ENCODE data around the gene ZCCHC14. TPM values are rescaled to one million over a fixed set of nuclear protein-coding genes. Genes with fewer than 3 reads are reported as not detected.

The ZCCHC14 gene
- total RNA-seq, 3 donors from 2014 or later: 14.7 to 18.0 (median 15.9) TPM

DNA sequence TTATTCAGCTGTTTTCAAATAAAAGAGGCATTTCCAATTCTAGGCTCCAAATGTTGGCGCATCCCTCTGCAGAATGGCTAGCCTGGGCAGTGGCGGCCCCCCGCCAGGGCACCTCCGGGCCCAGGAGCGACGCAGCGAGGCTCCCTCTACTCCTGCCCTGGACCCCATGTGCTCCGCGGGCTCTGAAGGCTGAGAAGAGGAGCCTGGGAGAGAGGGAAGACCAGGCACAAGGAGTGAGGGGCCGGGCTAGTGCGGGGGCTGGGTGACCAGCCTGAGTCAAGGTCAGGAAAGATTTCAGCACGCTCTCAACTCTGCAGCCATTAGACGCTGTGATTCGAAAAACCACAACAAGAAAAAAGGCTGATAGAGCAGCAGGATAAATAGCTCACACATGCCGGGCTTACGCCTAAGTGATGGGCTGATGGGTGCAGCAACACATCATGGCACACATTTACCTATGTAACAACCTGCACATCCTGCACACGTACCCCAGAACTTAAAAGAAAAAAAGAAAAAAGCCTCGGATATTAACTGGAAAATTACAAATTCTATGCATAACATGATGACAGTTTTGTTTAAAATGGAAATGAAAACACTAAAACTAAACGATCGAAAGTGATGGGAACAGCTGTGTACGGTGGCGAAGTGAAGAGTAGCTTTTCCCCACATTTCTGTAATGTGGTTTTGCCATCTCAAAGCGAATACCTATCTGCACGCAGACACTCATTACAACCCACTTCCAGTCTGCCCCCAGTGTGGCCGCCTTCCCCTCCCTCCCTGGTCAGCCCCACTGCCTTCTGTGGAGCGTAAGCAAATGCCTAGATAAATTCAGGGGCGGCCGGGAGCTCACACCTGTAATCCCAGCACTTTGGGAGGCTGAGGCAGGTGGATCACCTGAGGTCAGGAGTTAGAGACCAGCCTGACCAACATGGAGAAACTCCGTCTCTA, 56.3 kb downstream of the ZCCHC14 start:
- DNase-seq: no peak
- peak; percentile 86 to 87 for ATAC-seq
- H3K9me3 Mint-ChIP-seq: no peaks in the 10 kb centered on the region
- H3K27me3 Mint-ChIP-seq (ENCODE audit: low read depth): no peaks in the 10 kb centered on the region
- peaks cover 7% of the 10 kb centered on the region for H3K36me3 Mint-ChIP-seq (ENCODE audit: insufficient read depth)
- H3K4me1 Mint-ChIP-seq (ENCODE audit: low read depth): peaks cover 23% of the 10 kb centered on the region
- H3K4me3 Mint-ChIP-seq: peak overlapping the region; percentile 44

DNA sequence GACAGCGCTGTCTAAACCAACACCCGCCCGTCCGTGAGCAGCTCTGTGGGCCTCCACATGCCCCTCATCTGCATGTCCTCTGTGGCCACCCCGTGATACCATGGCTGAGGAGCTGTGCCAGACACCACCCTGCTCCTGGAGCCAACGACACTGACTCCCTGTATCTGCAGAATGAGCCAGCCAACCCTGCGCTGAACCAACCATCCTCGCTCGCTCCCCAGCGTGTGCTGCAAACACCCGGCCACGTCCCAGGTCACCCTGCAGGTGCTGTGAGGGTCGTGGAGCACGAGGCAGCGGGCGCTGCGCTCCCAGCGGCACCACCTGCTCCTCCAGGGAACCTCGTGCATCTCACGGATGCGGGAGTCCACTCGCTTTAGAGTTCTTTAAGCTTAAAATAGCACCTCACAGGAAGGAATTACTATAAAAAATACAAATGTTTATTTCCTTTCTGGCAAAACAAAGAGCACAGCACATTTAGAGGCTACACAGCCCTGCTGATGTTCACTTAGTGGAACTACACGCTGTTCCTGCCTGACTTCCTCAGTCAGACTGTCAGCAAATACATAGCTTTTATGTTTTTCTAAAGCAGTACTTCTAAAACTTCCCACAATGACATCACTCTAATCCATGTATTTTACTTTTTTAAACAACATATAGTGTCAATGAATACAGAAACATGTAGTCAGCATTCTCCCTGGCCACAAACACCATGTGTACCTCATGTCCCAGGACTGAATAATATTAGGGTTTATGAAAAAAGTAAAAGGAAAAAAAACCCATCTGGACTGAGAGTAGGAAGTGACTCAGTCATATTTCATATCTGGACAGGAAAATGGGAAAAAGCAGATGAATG, 57.2 kb downstream of the ZCCHC14 start:
- H3K27me3 Mint-ChIP-seq (ENCODE audit: low read depth): no peaks in the 10 kb centered on the region
- H3K4me3 Mint-ChIP-seq: no peak overlapping the region
- ATAC-seq (peak; percentile 11 to 16), DNase-seq (no peak)
- H3K36me3 Mint-ChIP-seq (ENCODE audit: insufficient read depth): peaks cover 4% of the 10 kb centered on the region
- no peaks in the 10 kb centered on the region for H3K9me3 Mint-ChIP-seq
- peaks cover 23% of the 10 kb centered on the region for H3K4me1 Mint-ChIP-seq (ENCODE audit: low read depth)

GRCh38 chr16:87434146-87434667, 58.6 kb downstream of the ZCCHC14 start:
- DNase-seq (no peak), ATAC-seq (no peak)
- H3K4me1 Mint-ChIP-seq (ENCODE audit: low read depth): peaks cover 23% of the 10 kb centered on the region
- no peak overlapping the region for H3K4me3 Mint-ChIP-seq
- H3K36me3 Mint-ChIP-seq (ENCODE audit: insufficient read depth): peaks cover 10% of the 10 kb centered on the region
- H3K27me3 Mint-ChIP-seq (ENCODE audit: low read depth): no peaks in the 10 kb centered on the region
- H3K9me3 Mint-ChIP-seq: no peaks in the 10 kb centered on the region

DNA sequence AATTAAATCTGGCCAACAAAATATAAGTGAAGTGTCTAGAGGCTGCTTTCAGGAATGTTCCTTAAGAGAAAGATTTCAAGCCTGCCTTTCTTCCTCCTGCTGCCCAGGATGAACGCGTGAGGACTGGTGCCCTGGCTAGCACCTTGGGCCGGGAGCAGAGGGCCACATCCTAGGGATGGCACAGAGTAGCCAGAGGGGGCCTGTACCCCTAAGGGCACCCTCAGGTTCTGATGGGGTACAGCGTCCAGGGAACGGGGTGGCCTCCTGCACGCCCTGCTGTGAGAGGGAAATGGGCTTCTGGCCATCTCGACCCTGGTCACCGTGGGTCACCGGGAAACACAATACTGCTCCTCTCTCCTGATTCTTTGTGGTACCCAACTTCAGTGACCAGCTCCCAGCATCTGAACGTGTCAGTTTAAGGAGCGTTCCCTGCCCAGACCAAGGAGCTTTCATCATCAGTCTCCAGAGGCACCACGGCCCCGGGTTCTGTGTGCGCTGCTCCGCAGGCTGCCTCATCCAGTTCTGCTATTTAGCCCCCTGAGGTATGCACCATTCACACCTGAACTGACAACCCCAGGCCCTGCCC, 60.4 kb downstream of the ZCCHC14 start:
- ATAC-seq (no peak), DNase-seq (no peak)
- H3K4me3 Mint-ChIP-seq: no peak overlapping the region
- H3K9me3 Mint-ChIP-seq: no peaks in the 10 kb centered on the region
- H3K27me3 Mint-ChIP-seq (ENCODE audit: low read depth): no peaks in the 10 kb centered on the region
- H3K36me3 Mint-ChIP-seq (ENCODE audit: insufficient read depth): peaks cover 13% of the 10 kb centered on the region
- H3K4me1 Mint-ChIP-seq (ENCODE audit: low read depth): peaks cover 18% of the 10 kb centered on the region

- no peaks in the 10 kb centered on the region for H3K27me3 Mint-ChIP-seq (ENCODE audit: low read depth)
- peaks cover 13% of the 10 kb centered on the region for H3K36me3 Mint-ChIP-seq (ENCODE audit: insufficient read depth)
- H3K4me3 Mint-ChIP-seq: no peak overlapping the region
- DNase-seq: no peak
- H3K4me1 Mint-ChIP-seq (ENCODE audit: low read depth): peaks cover 16% of the 10 kb centered on the region
- H3K9me3 Mint-ChIP-seq: no peaks in the 10 kb centered on the region
- ATAC-seq: no peak
These were observed 60.9 kb downstream of the ZCCHC14 start for GRCh38 chr16:87431926-87432325.

DNA sequence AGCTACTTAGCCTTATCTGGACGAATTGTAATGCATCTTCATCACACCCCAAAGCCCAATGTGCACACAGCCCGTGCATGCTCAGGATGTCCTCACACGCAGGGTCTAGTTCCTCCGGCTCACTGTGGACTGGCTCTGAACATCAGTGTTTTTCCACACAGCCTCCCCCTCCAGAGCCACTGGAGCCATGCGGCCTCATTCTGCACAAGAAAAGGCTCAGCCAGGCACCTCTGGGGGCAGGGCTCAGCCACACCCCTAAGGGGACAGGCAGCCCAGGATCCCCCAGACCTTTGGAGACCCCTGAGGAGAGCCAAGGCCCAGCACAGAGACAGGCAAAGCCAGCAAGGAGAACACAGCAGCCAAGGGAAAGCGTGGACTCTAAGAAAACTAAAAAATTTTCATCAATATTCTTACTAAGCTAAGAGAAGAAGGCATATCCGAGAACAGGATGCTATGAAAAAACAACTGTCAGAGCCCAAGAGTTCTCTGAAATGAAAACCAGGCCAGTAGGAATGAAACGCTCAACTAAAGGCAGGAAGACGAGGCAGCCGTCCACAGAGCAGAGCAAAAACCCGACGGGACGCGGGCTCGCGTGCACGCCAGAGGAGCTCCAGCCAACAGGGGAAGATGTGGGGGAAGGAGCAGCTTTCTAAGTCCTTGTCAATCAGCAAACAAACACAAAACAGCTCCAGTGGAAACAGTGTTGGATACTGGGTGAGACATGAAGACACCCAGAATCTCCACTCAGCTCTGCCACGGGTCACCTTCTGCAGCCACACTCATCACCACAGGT, 66.2 kb downstream of the ZCCHC14 start:
- no peak for DNase-seq
- Mint-ChIP-seq H3K36me3 (ENCODE audit: insufficient read depth) (peaks cover 32% of the 10 kb centered on the region), H3K4me3 (no peak overlapping the region), H3K27me3 (ENCODE audit: low read depth) (no peaks in the 10 kb centered on the region), H3K9me3 (no peaks in the 10 kb centered on the region), H3K4me1 (ENCODE audit: low read depth) (no peaks in the 10 kb centered on the region)
- ATAC-seq: no peak

DNA sequence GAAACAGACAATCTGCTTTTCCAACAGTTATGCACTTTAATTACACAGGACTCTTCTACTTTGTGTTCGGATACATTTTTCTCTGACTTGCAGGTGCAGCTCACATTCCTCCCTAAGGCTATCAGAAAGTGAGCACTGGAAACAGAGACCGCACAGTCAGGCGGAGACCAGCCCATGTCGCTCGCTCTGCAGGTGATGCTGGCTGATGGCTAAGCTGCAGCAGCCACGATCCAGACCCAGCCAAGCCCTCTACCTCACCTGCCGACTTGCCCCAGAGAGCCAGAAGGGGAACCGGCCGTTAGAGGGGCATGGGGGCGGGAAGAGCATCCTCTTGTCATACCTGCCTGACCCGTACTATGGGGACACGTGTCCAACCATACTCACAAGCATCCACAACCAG, 66.9 kb downstream of the ZCCHC14 start:
- DNase-seq (no peak), ATAC-seq (no peak)
- no peaks in the 10 kb centered on the region for H3K9me3 Mint-ChIP-seq
- H3K4me1 Mint-ChIP-seq (ENCODE audit: low read depth): no peaks in the 10 kb centered on the region
- no peak overlapping the region for H3K4me3 Mint-ChIP-seq
- H3K36me3 Mint-ChIP-seq (ENCODE audit: insufficient read depth): peaks cover 34% of the 10 kb centered on the region
- no peaks in the 10 kb centered on the region for H3K27me3 Mint-ChIP-seq (ENCODE audit: low read depth)

DNA sequence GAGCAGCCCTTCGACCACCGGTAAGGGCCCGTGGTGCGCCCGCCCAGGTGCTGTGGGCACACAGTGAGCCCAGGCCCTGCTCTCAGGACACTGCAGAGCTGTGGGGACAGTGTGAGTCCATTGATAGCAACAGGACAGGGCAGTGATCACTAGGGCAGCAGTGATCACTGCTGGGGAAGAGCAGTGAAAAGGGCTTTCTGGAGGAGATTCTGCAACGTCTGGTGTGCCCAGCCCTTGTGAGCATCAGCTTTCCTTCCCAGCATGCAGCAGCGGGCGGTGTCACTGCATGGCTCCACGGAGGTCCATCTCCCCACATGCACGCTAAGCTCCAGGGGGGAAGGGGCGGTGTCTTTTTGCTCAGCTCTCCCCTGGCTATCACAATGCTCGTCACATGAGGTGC, 68.6 kb downstream of the ZCCHC14 start:
- peaks cover 30% of the 10 kb centered on the region for H3K36me3 Mint-ChIP-seq (ENCODE audit: insufficient read depth)
- no peaks in the 10 kb centered on the region for H3K4me1 Mint-ChIP-seq (ENCODE audit: low read depth)
- DNase-seq: no peak
- H3K9me3 Mint-ChIP-seq: no peaks in the 10 kb centered on the region
- no peak overlapping the region for H3K4me3 Mint-ChIP-seq
- no peak for ATAC-seq
- H3K27me3 Mint-ChIP-seq (ENCODE audit: low read depth): no peaks in the 10 kb centered on the region

GRCh38 chr16:87423429-87423828, 69.4 kb downstream of the ZCCHC14 start:
- Mint-ChIP-seq H3K4me1 (ENCODE audit: low read depth) (no peaks in the 10 kb centered on the region), H3K27me3 (ENCODE audit: low read depth) (no peaks in the 10 kb centered on the region), H3K9me3 (no peaks in the 10 kb centered on the region), H3K4me3 (no peak overlapping the region), H3K36me3 (ENCODE audit: insufficient read depth) (peaks cover 26% of the 10 kb centered on the region)
- DNase-seq (no peak), ATAC-seq (no peak)

GRCh38 chr16:87422106-87422505, 70.7 kb downstream of the ZCCHC14 start:
- DNase-seq (no peak), ATAC-seq (no peak)
- no peak overlapping the region for H3K4me3 Mint-ChIP-seq
- H3K9me3 Mint-ChIP-seq: no peaks in the 10 kb centered on the region
- peaks cover 26% of the 10 kb centered on the region for H3K36me3 Mint-ChIP-seq (ENCODE audit: insufficient read depth)
- H3K27me3 Mint-ChIP-seq (ENCODE audit: low read depth): no peaks in the 10 kb centered on the region
- no peaks in the 10 kb centered on the region for H3K4me1 Mint-ChIP-seq (ENCODE audit: low read depth)

GRCh38 chr16:87421003-87421912, 71.6 kb downstream of the ZCCHC14 start:
- H3K9me3 Mint-ChIP-seq: no peaks in the 10 kb centered on the region
- H3K27me3 Mint-ChIP-seq (ENCODE audit: low read depth): no peaks in the 10 kb centered on the region
- ATAC-seq (no peak), DNase-seq (no peak)
- H3K4me3 Mint-ChIP-seq: no peak overlapping the region
- peaks cover 26% of the 10 kb centered on the region for H3K36me3 Mint-ChIP-seq (ENCODE audit: insufficient read depth)
- H3K4me1 Mint-ChIP-seq (ENCODE audit: low read depth): no peaks in the 10 kb centered on the region

DNA sequence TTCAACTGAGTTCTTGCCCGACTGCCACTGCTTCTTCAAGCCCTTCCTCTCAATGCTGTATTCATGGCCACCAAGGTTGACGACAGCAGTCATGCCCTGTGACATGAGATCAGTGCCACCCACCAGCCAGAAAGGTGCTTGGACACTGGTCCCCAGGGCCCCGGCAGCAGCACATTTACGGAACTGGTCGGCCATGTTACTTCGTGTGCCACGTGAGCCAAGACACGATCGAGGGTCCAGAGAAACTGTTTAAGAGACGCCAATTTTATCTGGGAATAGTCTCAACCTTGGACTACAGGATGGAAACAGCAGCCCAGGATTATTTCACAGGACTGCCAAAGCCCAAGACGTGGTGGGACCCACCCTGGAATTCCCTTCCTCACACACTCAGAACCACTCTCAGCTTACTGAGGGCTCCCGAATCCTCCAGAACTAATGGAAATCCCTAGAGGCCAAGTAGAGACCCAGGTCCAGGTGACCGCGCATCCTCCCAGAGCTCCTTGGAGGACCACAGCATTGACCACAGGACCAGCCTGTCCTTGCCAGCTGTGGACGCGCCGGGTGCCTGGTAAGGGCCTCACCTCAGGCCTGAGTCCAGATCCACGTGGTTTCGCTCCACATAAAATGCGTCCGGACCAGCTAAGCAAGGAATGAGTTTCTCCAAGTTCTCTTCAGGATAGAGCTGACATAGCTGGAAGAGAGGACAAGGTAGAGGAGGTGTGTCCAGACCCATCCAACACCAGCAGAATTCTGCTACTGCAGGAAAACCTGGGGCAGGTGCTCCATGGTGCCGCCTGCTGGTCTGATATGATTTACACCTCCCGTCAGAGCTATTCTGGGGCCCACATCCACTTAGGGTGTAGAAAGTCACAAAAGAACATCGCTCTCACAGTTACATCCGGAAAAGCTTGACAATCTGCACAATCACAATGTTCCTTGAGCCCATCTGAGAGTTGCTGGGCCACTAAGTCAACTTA, 72.5 kb downstream of the ZCCHC14 start:
- no peak for DNase-seq
- H3K4me3 Mint-ChIP-seq: no peak overlapping the region
- H3K27me3 Mint-ChIP-seq (ENCODE audit: low read depth): no peaks in the 10 kb centered on the region
- H3K4me1 Mint-ChIP-seq (ENCODE audit: low read depth): no peaks in the 10 kb centered on the region
- peaks cover 29% of the 10 kb centered on the region for H3K36me3 Mint-ChIP-seq (ENCODE audit: insufficient read depth)
- H3K9me3 Mint-ChIP-seq: no peaks in the 10 kb centered on the region
- ATAC-seq: no peak

All from activated T-cell treated with anti-CD3 and anti-CD28 coated beads, Interleukin-2, amount 50 U/mL, for 4 hours (primary cell).